Measurements from ENCODE around the gene AOPEP.

The AOPEP gene

GRCh38 chr9:94761481-94761880, 35.0 kb downstream of the AOPEP start:
- DNase-seq (ENCODE audit: low read depth): no peak

GRCh38 chr9:94767331-94768072, 41.0 kb downstream of the AOPEP start:
- no peak for DNase-seq (ENCODE audit: low read depth)

GRCh38 chr9:94768766-94769165, 42.3 kb downstream of the AOPEP start:
- DNase-seq (ENCODE audit: low read depth): no peak

- no peak for DNase-seq (ENCODE audit: low read depth)
Observed at GRCh38 chr9:94770334-94770733, 43.8 kb downstream of the AOPEP start.

- no peak for DNase-seq (ENCODE audit: low read depth)
Observed at GRCh38 chr9:94771096-94771495, 44.6 kb downstream of the AOPEP start.

GRCh38 chr9:94772144-94772543, 45.6 kb downstream of the AOPEP start:
- no peak for DNase-seq (ENCODE audit: low read depth)

GRCh38 chr9:94772639-94773303, 46.3 kb downstream of the AOPEP start:
- no peak for DNase-seq (ENCODE audit: low read depth)

GRCh38 chr9:94773655-94774054, 47.2 kb downstream of the AOPEP start:
- no peak for DNase-seq (ENCODE audit: low read depth)

- no peak for DNase-seq (ENCODE audit: low read depth)
Observed at GRCh38 chr9:94778013-94778412, 51.5 kb downstream of the AOPEP start.

GRCh38 chr9:94779031-94779430, 52.5 kb downstream of the AOPEP start:
- no peak for DNase-seq (ENCODE audit: low read depth)

- no peak for DNase-seq (ENCODE audit: low read depth)
Observed at GRCh38 chr9:94779693-94780290, 53.3 kb downstream of the AOPEP start.

GRCh38 chr9:94780516-94780950, 54.0 kb downstream of the AOPEP start:
- no peak for DNase-seq (ENCODE audit: low read depth)

GRCh38 chr9:94782355-94783101, 56.0 kb downstream of the AOPEP start:
- no peak for DNase-seq (ENCODE audit: low read depth)

GRCh38 chr9:94783102-94783682, 56.7 kb downstream of the AOPEP start:
- DNase-seq (ENCODE audit: low read depth): peak; percentile 0

GRCh38 chr9:94783928-94784327, 57.4 kb downstream of the AOPEP start:
- no peak for DNase-seq (ENCODE audit: low read depth)

GRCh38 chr9:94785215-94786169, 59.0 kb downstream of the AOPEP start:
- DNase-seq (ENCODE audit: low read depth): no peak

- no peak for DNase-seq (ENCODE audit: low read depth)
Observed at GRCh38 chr9:94786586-94786985, 60.1 kb downstream of the AOPEP start.

GRCh38 chr9:94787266-94787665, 60.8 kb downstream of the AOPEP start:
- DNase-seq (ENCODE audit: low read depth): no peak

GRCh38 chr9:94788570-94789105, 62.1 kb downstream of the AOPEP start:
- no peak for DNase-seq (ENCODE audit: low read depth)

GRCh38 chr9:94791435-94791834, 64.9 kb downstream of the AOPEP start:
- DNase-seq (ENCODE audit: low read depth): no peak

- DNase-seq (ENCODE audit: low read depth): no peak
Observed at GRCh38 chr9:94792511-94792910, 66.0 kb downstream of the AOPEP start.
